ENCODE data around the gene STK17B. TPM values are rescaled to one million over a fixed set of nuclear protein-coding genes. Genes with fewer than 3 reads are reported as not detected.
A peak's percentile ranks its signal among the peaks of the same experiment; 100 is the strongest.

Gene STK17B
- total and polyA plus RNA-seq, 2 donors (not counting 1 experiment from before 2014, with no cell fraction given): 39.0 to 43.1 TPM

GRCh38 chr2:196168181-196168580 is 3.2 kb downstream of the STK17B start:
- peaks cover 4% of the 10 kb centered on the region for H3K4me1 ChIP-seq (ENCODE audit: control insufficient read depth, extremely low read depth, insufficient read depth, low read length)
- H3K9ac ChIP-seq (ENCODE audit: insufficient read depth, low read length): no peak overlapping the region
- H3K4me2 ChIP-seq (ENCODE audit: extremely low read depth, insufficient read depth, low read length): peak overlapping the region; percentile 34
- peak; percentile 64 for DNase-seq (ENCODE audit: low read depth in 2 of 2)
- H2AFZ ChIP-seq (ENCODE audit: low read length): no peak overlapping the region
- H3K9me3 ChIP-seq (ENCODE audit: control insufficient read depth, insufficient read depth, low read depth, low read length): no peaks in the 10 kb centered on the region
- H3K4me3 ChIP-seq (replicated peaks in 1 of 4; ENCODE audit: control extremely low read depth in 1 of 4, insufficient read depth in 1 of 4, low read depth in 3 of 4, low read length in 4 of 4): peak overlapping the region in 3 of 4 experiments; percentile 16 to 99 (median 18)
- no peaks in the 10 kb centered on the region for H3K27me3 ChIP-seq (ENCODE audit: control insufficient read depth, insufficient read depth, low read length)
- H3K27ac ChIP-seq (ENCODE audit: insufficient read depth, low read length): no peak overlapping the region
- no peaks in the 10 kb centered on the region for H3K36me3 ChIP-seq (ENCODE audit: control insufficient read depth, insufficient read depth, low read length)
- H3K79me2 ChIP-seq (ENCODE audit: control insufficient read depth, insufficient read depth, low read length): peaks cover 80% of the 10 kb centered on the region
- no peak for TF ChIP-seq CTCF (conservative IDR thresholded peaks at IDR 0.05 in 1 of 2, IDR thresholded peaks at IDR 0.05 in 1 of 2; ENCODE audit: low read depth in 1 of 2, low read length in 2 of 2)
- TF ChIP-seq EZH2 (IDR thresholded peaks at IDR 0.05; ENCODE audit: low read length, missing control alignments): no peak
- no peaks in the 10 kb centered on the region for H4K20me1 ChIP-seq (ENCODE audit: control insufficient read depth, extremely low read depth, insufficient read depth, low read length)

- Histone ChIP-seq H3K79me2 (ENCODE audit: control insufficient read depth, insufficient read depth, low read length) (peaks cover 85% of the 10 kb centered on the region), H3K9me3 (ENCODE audit: control insufficient read depth, insufficient read depth, low read depth, low read length) (no peaks in the 10 kb centered on the region), H3K4me2 (ENCODE audit: extremely low read depth, insufficient read depth, low read length) (peak overlapping the region; percentile 34), H3K27me3 (ENCODE audit: control insufficient read depth, insufficient read depth, low read length) (no peaks in the 10 kb centered on the region), H4K20me1 (ENCODE audit: control insufficient read depth, extremely low read depth, insufficient read depth, low read length) (no peaks in the 10 kb centered on the region), H3K27ac (ENCODE audit: insufficient read depth, low read length) (peak overlapping the region; percentile 42), H3K36me3 (ENCODE audit: control insufficient read depth, insufficient read depth, low read length) (no peaks in the 10 kb centered on the region), H3K4me3 (replicated peaks in 1 of 4; ENCODE audit: control extremely low read depth in 1 of 4, insufficient read depth in 1 of 4, low read depth in 3 of 4, low read length in 4 of 4) (peak overlapping the region in 3 of 4 experiments; percentile 10 to 99 (median 18)), H3K9ac (ENCODE audit: insufficient read depth, low read length) (no peak overlapping the region), H3K4me1 (ENCODE audit: control insufficient read depth, extremely low read depth, insufficient read depth, low read length) (peaks cover 4% of the 10 kb centered on the region), H2AFZ (ENCODE audit: low read length) (no peak overlapping the region)
- DNase-seq (ENCODE audit: low read depth in 2 of 2): peak in 1 of 2 donors; percentile 23
- TF ChIP-seq EZH2 (IDR thresholded peaks at IDR 0.05; ENCODE audit: low read length, missing control alignments) (no peak), CTCF (conservative IDR thresholded peaks at IDR 0.05 in 1 of 2, IDR thresholded peaks at IDR 0.05 in 1 of 2; ENCODE audit: low read depth in 1 of 2, low read length in 2 of 2) (no peak)
Observed at GRCh38 chr2:196167666-196168065, 3.7 kb downstream of the STK17B start.

- no peaks in the 10 kb centered on the region for H3K27me3 ChIP-seq (ENCODE audit: control insufficient read depth, insufficient read depth, low read length)
- H3K4me2 ChIP-seq (ENCODE audit: extremely low read depth, insufficient read depth, low read length): peak overlapping the region; percentile 73
- H3K9me3 ChIP-seq (ENCODE audit: control insufficient read depth, insufficient read depth, low read depth, low read length): no peaks in the 10 kb centered on the region
- no peak overlapping the region for H2AFZ ChIP-seq (ENCODE audit: low read length)
- no peak overlapping the region for H3K9ac ChIP-seq (ENCODE audit: insufficient read depth, low read length)
- H3K4me3 ChIP-seq (replicated peaks in 1 of 4; ENCODE audit: control extremely low read depth in 1 of 4, insufficient read depth in 1 of 4, low read depth in 3 of 4, low read length in 4 of 4): peak overlapping the region in 2 of 4 experiments; percentile 9 to 38
- peaks cover 87% of the 10 kb centered on the region for H3K79me2 ChIP-seq (ENCODE audit: control insufficient read depth, insufficient read depth, low read length)
- no peaks in the 10 kb centered on the region for H4K20me1 ChIP-seq (ENCODE audit: control insufficient read depth, extremely low read depth, insufficient read depth, low read length)
- peak overlapping the region; percentile 49 for H3K27ac ChIP-seq (ENCODE audit: insufficient read depth, low read length)
- peak; percentile 90 to 93 for DNase-seq (ENCODE audit: low read depth in 2 of 2)
- TF ChIP-seq CTCF (conservative IDR thresholded peaks at IDR 0.05 in 1 of 2, IDR thresholded peaks at IDR 0.05 in 1 of 2; ENCODE audit: low read depth in 1 of 2, low read length in 2 of 2): no peak
- H3K36me3 ChIP-seq (ENCODE audit: control insufficient read depth, insufficient read depth, low read length): no peaks in the 10 kb centered on the region
- peaks cover 4% of the 10 kb centered on the region for H3K4me1 ChIP-seq (ENCODE audit: control insufficient read depth, extremely low read depth, insufficient read depth, low read length)
Observed at GRCh38 chr2:196166876-196167275, 4.5 kb downstream of the STK17B start.

Data from fibroblast of lung (primary cell).